Endodermal cell (in vitro differentiated cells): Measurements from ENCODE around the gene XXYLT1. TPM values are rescaled to one million over a fixed set of nuclear protein-coding genes. Genes with fewer than 3 reads are reported as not detected.

Experiments
- DNase-seq: peaks from one replicate; pipeline ENCODE4 v3.0.0-alpha.2; 2017
- H3K27ac ChIP-seq: 2 replicates; pipeline ENCODE4 v1.5.1; 2013; ENCODE audit warnings: mild to moderate bottlenecking, low read depth, low read length, moderate library complexity
- H3K27me3 ChIP-seq: 2 replicates; pipeline ENCODE4 v1.6.1; 2013; ENCODE audit warnings: mild to moderate bottlenecking, low read length, moderate library complexity; ENCODE audit not compliant: insufficient read depth, control insufficient read depth, poor library complexity, severe bottlenecking
- H3K36me3 ChIP-seq: 2 replicates; pipeline ENCODE4 v1.7.0; 2013; ENCODE audit warnings: mild to moderate bottlenecking, low read length, moderate library complexity; ENCODE audit not compliant: control insufficient read depth, insufficient read depth
- H3K4me1 ChIP-seq: one replicate; pipeline ENCODE4 v1.7.0; 2013; ENCODE audit warnings: low read length; ENCODE audit not compliant: control insufficient read depth, insufficient read depth
- H3K4me3 ChIP-seq: 2 replicates; pipeline ENCODE4 v1.5.1; 2013; ENCODE audit warnings: mild to moderate bottlenecking, low read length, moderate library complexity
- H3K9ac ChIP-seq: 2 replicates; pipeline ENCODE4 v1.6.1; 2013; ENCODE audit warnings: mild to moderate bottlenecking, low read length, moderate library complexity; ENCODE audit not compliant: poor library complexity, severe bottlenecking; ENCODE audit errors: extremely low read depth
- H3K9me3 ChIP-seq: 2 replicates; pipeline ENCODE4 v1.6.1; 2013; ENCODE audit warnings: mild to moderate bottlenecking, low read length, moderate library complexity; ENCODE audit not compliant: control insufficient read depth
- H3K27ac Mint-ChIP-seq: 2 replicates; pipeline ENCODE4 v1.8.0; 2020; ENCODE audit warnings: mixed read lengths
- H3K27me3 Mint-ChIP-seq: 2 replicates; pipeline ENCODE4 v1.8.0; 2021; ENCODE audit warnings: mild to moderate bottlenecking, mixed read lengths; ENCODE audit not compliant: insufficient read depth
- H3K36me3 Mint-ChIP-seq: 2 replicates; pipeline ENCODE4 v1.8.0; 2020; ENCODE audit warnings: low read depth, mixed read lengths
- H3K4me1 Mint-ChIP-seq: 2 replicates; pipeline ENCODE4 v1.8.0; 2020; ENCODE audit warnings: mixed read lengths
- H3K4me3 Mint-ChIP-seq: 2 replicates; pipeline ENCODE4 v1.8.0; 2020; ENCODE audit warnings: mild to moderate bottlenecking, moderate library complexity, mixed read lengths
- H3K9me3 Mint-ChIP-seq: 2 replicates; pipeline ENCODE4 v1.8.0; 2020; ENCODE audit warnings: mild to moderate bottlenecking, mixed read lengths
- CTCF ChIP-seq: fragments of 200-600 bp; sonication (generic); conservative IDR thresholded peaks from 2 replicates; pipeline ENCODE4 v1.5.0; 2021; ENCODE audit warnings: antibody characterized with exemption, mild to moderate bottlenecking
- WGBS, 2 experiments: methylation state at CpG; one replicate each; pipeline versions ENCODE4 v1.1.5 to v1.1.7; 2013; ENCODE audit warnings: missing lambda C conversion rate in 2 of 2, mixed read lengths in 1 of 2; ENCODE audit not compliant: insufficient coverage in 1 of 2, insufficient read length in 1 of 2; 5-methylcytosine and 5-hydroxymethylcytosine counted together
- total RNA-seq, 2 donors: library from RNA; stranded (reverse); fragmentation: NEBNext Ultra II Directional in 1 of 2; extraction: Animal tissue kit (Norgen Biotek cat#: 25700) in 1 of 2; gene quantifications; 2 replicates in 1 of 2; 3 replicates in 1 of 2; pipeline ENCODE4 v1.2.1, GENCODE V29; 2021

The XXYLT1 gene
- total RNA-seq, 2 donors from 2014 or later, result 35.5 to 38.3 TPM

GRCh38 chr3:195031574-195032003 lies 239.4 kb downstream of the XXYLT1 start:
- Mint-ChIP-seq H3K27me3 (peaks cover 12% of the 10 kb centered on the region), H3K36me3 (no peaks in the 10 kb centered on the region), H3K4me1 (peaks cover 37% of the 10 kb centered on the region), H3K4me3 (no peak overlapping the region), H3K9me3 (no peaks in the 10 kb centered on the region), H3K27ac (no peak overlapping the region)
- TF ChIP-seq CTCF, result no peak
- peak; percentile 50 for DNase-seq
- no peaks in the 10 kb centered on the region for H3K27me3 ChIP-seq
- H3K4me1 ChIP-seq, result peaks cover 13% of the 10 kb centered on the region
- no peaks in the 10 kb centered on the region for H3K36me3 ChIP-seq
- H3K9me3 ChIP-seq, result no peaks in the 10 kb centered on the region
- 77 to 100% methylated on average over 1 to 5 of the region's 5 CpGs for WGBS, 2 experiments
- H3K27ac ChIP-seq, result no peak overlapping the region
- no peak overlapping the region for H3K9ac ChIP-seq
- no peak overlapping the region for H3K4me3 ChIP-seq

GRCh38 chr3:195030791-195031321 lies 240.1 kb downstream of the XXYLT1 start:
- Mint-ChIP-seq H3K4me3 (no peak overlapping the region), H3K36me3 (no peaks in the 10 kb centered on the region), H3K9me3 (no peaks in the 10 kb centered on the region), H3K4me1 (peaks cover 32% of the 10 kb centered on the region), H3K27ac (no peak overlapping the region), H3K27me3 (peaks cover 12% of the 10 kb centered on the region)
- 81 to 84% methylated on average over 11 to 13 of the region's 13 CpGs for WGBS, 2 experiments
- H3K36me3 ChIP-seq, result no peaks in the 10 kb centered on the region
- no peak for TF ChIP-seq CTCF
- peak; percentile 47 for DNase-seq
- H3K4me1 ChIP-seq, result peaks cover 13% of the 10 kb centered on the region
- H3K9ac ChIP-seq, result no peak overlapping the region
- H3K9me3 ChIP-seq, result no peaks in the 10 kb centered on the region
- H3K27me3 ChIP-seq, result no peaks in the 10 kb centered on the region
- H3K4me3 ChIP-seq, result no peak overlapping the region
- no peak overlapping the region for H3K27ac ChIP-seq

GRCh38 chr3:195028877-195029606 lies 241.9 kb downstream of the XXYLT1 start:
- peaks cover 1% of the 10 kb centered on the region for H3K9me3 Mint-ChIP-seq
- no peak for TF ChIP-seq CTCF

More at GRCh38 chr3:195028877-195029606, 241.9 kb downstream of the XXYLT1 start:
- no peak overlapping the region for H3K27ac ChIP-seq
- H3K4me3 ChIP-seq, result no peak overlapping the region
- no peak for DNase-seq
- H3K4me3 Mint-ChIP-seq, result no peak overlapping the region
- H3K9me3 ChIP-seq, result no peaks in the 10 kb centered on the region
- H3K9ac ChIP-seq, result no peak overlapping the region
- 94 to 95% methylated on average over 7 to 8 of the region's 8 CpGs for whole genome bisulfite sequencing, 2 experiments
- H3K4me1 Mint-ChIP-seq, result peaks cover 28% of the 10 kb centered on the region
- peaks cover 13% of the 10 kb centered on the region for H3K4me1 ChIP-seq
- peaks cover 2% of the 10 kb centered on the region for H3K27me3 Mint-ChIP-seq
- H3K36me3 Mint-ChIP-seq, result peaks cover 1% of the 10 kb centered on the region
- H3K36me3 ChIP-seq, result no peaks in the 10 kb centered on the region
- no peaks in the 10 kb centered on the region for H3K27me3 ChIP-seq
- no peak overlapping the region for H3K27ac Mint-ChIP-seq
